ENCODE measurements around the gene AKAP13. TPM values are rescaled to one million over a fixed set of nuclear protein-coding genes. Genes with fewer than 3 reads are reported as not detected.
A peak's percentile ranks its signal among the peaks of the same experiment; 100 is the strongest.
"Not testable (repeated sequence)": the region's sequence is repeated elsewhere in the genome, so short reads cannot be mapped to it uniquely, and the experiment has no call there.

The AKAP13 gene
- total RNA-seq, 3 donors from 2014 or later: 67.4 to 78.8 (median 77.0) TPM

- Mint-ChIP-seq H3K36me3 (ENCODE audit: insufficient read depth) (no peaks in the 10 kb centered on the region), H3K4me1 (ENCODE audit: low read depth) (peaks cover 76% of the 10 kb centered on the region), H3K4me3 (no peak overlapping the region), H3K27me3 (ENCODE audit: low read depth) (no peaks in the 10 kb centered on the region), H3K9me3 (no peaks in the 10 kb centered on the region)
- DNase-seq: no peak
- no peak for ATAC-seq
Measured at GRCh38 chr15:85422607-85423006, 42.2 kb downstream of the AKAP13 start.

DNA sequence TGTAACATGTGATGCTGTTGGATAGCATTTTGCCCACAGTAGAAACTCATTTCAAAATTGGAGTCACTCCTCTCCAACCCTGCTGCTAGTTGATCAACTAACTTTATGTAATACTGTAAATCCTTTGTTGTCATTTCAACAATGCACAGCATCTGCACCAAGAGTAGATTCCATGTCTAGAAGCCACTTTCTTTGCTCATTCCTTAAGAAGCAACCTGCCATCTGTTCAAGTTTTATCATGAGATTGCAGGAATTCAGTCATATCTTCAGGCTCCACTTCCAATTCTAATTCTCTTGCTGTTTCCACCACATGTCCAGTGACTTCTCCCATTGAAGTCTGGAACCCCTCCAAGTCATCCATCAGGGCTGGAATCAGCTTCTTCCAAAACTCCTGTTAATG is 42.9 kb downstream of the AKAP13 start:
- H3K4me3 Mint-ChIP-seq: no peak overlapping the region
- H3K9me3 Mint-ChIP-seq: no peaks in the 10 kb centered on the region
- no peaks in the 10 kb centered on the region for H3K36me3 Mint-ChIP-seq (ENCODE audit: insufficient read depth)
- peaks cover 80% of the 10 kb centered on the region for H3K4me1 Mint-ChIP-seq (ENCODE audit: low read depth)
- ATAC-seq (no peak), DNase-seq (no peak)
- no peaks in the 10 kb centered on the region for H3K27me3 Mint-ChIP-seq (ENCODE audit: low read depth)

GRCh38 chr15:85424154-85424553 is 43.8 kb downstream of the AKAP13 start:
- no peak for ATAC-seq
- H3K4me1 Mint-ChIP-seq (ENCODE audit: low read depth): peaks cover 80% of the 10 kb centered on the region
- no peak overlapping the region for H3K4me3 Mint-ChIP-seq
- no peaks in the 10 kb centered on the region for H3K27me3 Mint-ChIP-seq (ENCODE audit: low read depth)
- H3K36me3 Mint-ChIP-seq (ENCODE audit: insufficient read depth): no peaks in the 10 kb centered on the region
- DNase-seq: no peak
- H3K9me3 Mint-ChIP-seq: no peaks in the 10 kb centered on the region

DNA sequence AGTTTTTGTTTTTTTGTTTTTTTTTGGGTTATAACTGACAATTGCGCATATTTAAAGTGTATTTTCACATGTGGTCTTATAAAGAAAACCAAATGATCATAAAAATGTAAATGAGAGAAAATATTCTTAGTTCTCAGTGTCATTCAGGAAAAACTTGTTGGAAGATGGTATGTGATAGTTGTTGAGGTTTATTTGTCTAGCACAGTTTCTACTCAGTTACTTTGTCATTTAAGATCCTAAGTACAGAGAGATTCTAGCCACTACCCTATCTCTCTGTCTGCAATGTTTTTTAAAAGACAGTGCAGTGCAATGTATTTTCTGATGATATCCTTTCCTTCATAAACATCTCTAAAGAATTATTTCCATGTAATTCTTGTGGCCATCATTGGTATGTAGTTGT is 46.1 kb downstream of the AKAP13 start:
- Mint-ChIP-seq H3K27me3 (ENCODE audit: low read depth) (no peaks in the 10 kb centered on the region), H3K9me3 (no peaks in the 10 kb centered on the region), H3K4me1 (ENCODE audit: low read depth) (peaks cover 83% of the 10 kb centered on the region), H3K36me3 (ENCODE audit: insufficient read depth) (no peaks in the 10 kb centered on the region), H3K4me3 (no peak overlapping the region)
- ATAC-seq (no peak), DNase-seq (no peak)

- DNase-seq: no peak
- no peaks in the 10 kb centered on the region for H3K9me3 Mint-ChIP-seq
- no peaks in the 10 kb centered on the region for H3K36me3 Mint-ChIP-seq (ENCODE audit: insufficient read depth)
- no peak for ATAC-seq
- H3K4me3 Mint-ChIP-seq: no peak overlapping the region
- no peaks in the 10 kb centered on the region for H3K27me3 Mint-ChIP-seq (ENCODE audit: low read depth)
- peaks cover 81% of the 10 kb centered on the region for H3K4me1 Mint-ChIP-seq (ENCODE audit: low read depth)
Measured at GRCh38 chr15:85427286-85428028, 47.1 kb downstream of the AKAP13 start.

DNA sequence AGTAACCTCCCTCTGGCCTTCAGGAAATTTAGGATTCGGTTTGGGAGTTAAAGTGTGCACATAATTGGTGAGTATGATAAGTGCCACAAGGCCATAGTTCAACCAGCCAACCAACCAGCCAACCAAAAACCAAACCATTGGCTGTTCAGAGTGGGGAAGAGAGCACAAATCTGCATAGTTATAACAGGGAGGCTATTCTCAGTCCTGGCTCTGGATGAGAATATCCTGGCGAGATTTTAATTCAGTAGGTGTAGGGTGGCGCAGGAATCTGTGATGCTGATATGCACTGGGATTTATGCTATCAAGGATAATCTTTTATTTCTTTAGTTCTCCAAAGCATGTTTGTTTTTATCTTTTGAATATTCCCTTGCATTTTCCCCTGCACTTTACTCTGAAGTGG is 49.1 kb downstream of the AKAP13 start:
- no peaks in the 10 kb centered on the region for H3K36me3 Mint-ChIP-seq (ENCODE audit: insufficient read depth)
- H3K4me1 Mint-ChIP-seq (ENCODE audit: low read depth): peaks cover 71% of the 10 kb centered on the region
- DNase-seq (no peak), ATAC-seq (no peak)
- H3K27me3 Mint-ChIP-seq (ENCODE audit: low read depth): no peaks in the 10 kb centered on the region
- H3K4me3 Mint-ChIP-seq: no peak overlapping the region
- no peaks in the 10 kb centered on the region for H3K9me3 Mint-ChIP-seq

- no peaks in the 10 kb centered on the region for H3K36me3 Mint-ChIP-seq (ENCODE audit: insufficient read depth)
- DNase-seq (no peak), ATAC-seq (peak; percentile 99)
- no peaks in the 10 kb centered on the region for H3K9me3 Mint-ChIP-seq
- H3K4me1 Mint-ChIP-seq (ENCODE audit: low read depth): peaks cover 63% of the 10 kb centered on the region
- H3K4me3 Mint-ChIP-seq: no peak overlapping the region
- H3K27me3 Mint-ChIP-seq (ENCODE audit: low read depth): no peaks in the 10 kb centered on the region
Measured at GRCh38 chr15:85430406-85431204, 50.2 kb downstream of the AKAP13 start.

DNA sequence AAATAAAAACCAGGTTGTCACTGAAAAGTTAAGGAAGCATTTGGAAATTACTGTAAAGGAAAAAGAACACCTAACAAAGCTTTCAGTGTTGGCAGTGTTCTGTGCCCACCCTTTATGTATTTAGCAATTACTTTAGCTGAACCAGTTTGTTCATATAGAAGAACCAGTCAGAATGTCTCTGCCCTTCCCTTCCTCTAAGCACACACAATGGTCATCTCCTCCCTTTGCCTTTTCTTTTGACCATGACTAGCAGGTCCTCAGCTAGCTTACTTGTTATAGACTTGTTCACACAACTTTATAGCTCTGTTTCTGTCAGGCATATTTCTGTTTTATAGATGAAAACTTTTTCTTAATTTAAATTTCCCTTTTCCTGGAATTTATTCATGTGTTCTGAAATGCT is 59.6 kb downstream of the AKAP13 start:
- Mint-ChIP-seq H3K9me3 (no peaks in the 10 kb centered on the region), H3K4me3 (no peak overlapping the region), H3K27me3 (ENCODE audit: low read depth) (no peaks in the 10 kb centered on the region)

GRCh38 chr15:85440451-85440850 is 60.0 kb downstream of the AKAP13 start:
- Mint-ChIP-seq H3K27me3 (ENCODE audit: low read depth) (no peaks in the 10 kb centered on the region), H3K4me1 (ENCODE audit: low read depth) (peaks cover 49% of the 10 kb centered on the region), H3K36me3 (ENCODE audit: insufficient read depth) (no peaks in the 10 kb centered on the region), H3K9me3 (no peaks in the 10 kb centered on the region), H3K4me3 (no peak overlapping the region)
- ATAC-seq (peak; percentile 59 to 60), DNase-seq (no peak)

More for the DNA sequence above, 59.6 kb downstream of the AKAP13 start:
- H3K4me1 Mint-ChIP-seq (ENCODE audit: low read depth): peaks cover 45% of the 10 kb centered on the region
- H3K36me3 Mint-ChIP-seq (ENCODE audit: insufficient read depth): no peaks in the 10 kb centered on the region
- DNase-seq (no peak), ATAC-seq (no peak)

- H3K9me3 Mint-ChIP-seq: not testable (repeated sequence)
- peaks cover 55% of the 10 kb centered on the region for H3K4me1 Mint-ChIP-seq (ENCODE audit: low read depth)
Measured at GRCh38 chr15:85441854-85442253, 61.5 kb downstream of the AKAP13 start.

GRCh38 chr15:85443046-85443445 is 62.6 kb downstream of the AKAP13 start:
- H3K4me3 Mint-ChIP-seq: peak overlapping the region; percentile 60
- H3K4me1 Mint-ChIP-seq (ENCODE audit: low read depth): peaks cover 60% of the 10 kb centered on the region
- peaks cover 11% of the 10 kb centered on the region for H3K9me3 Mint-ChIP-seq
- ATAC-seq (peak in 1 of 2 donors; percentile 20), DNase-seq (no peak)
- peaks cover 9% of the 10 kb centered on the region for H3K36me3 Mint-ChIP-seq (ENCODE audit: insufficient read depth)
- H3K27me3 Mint-ChIP-seq (ENCODE audit: low read depth): no peaks in the 10 kb centered on the region

More at GRCh38 chr15:85441854-85442253, 61.5 kb downstream of the AKAP13 start:
- H3K27me3 Mint-ChIP-seq (ENCODE audit: low read depth); ATAC-seq; DNase-seq; H3K4me3 Mint-ChIP-seq; H3K36me3 Mint-ChIP-seq (ENCODE audit: insufficient read depth): not testable (repeated sequence)

GRCh38 chr15:85443593-85444087 is 63.2 kb downstream of the AKAP13 start:
- ATAC-seq: peak; percentile 84 to 89

GRCh38 chr15:85444122-85444745 is 63.8 kb downstream of the AKAP13 start:
- Mint-ChIP-seq H3K36me3 (ENCODE audit: insufficient read depth) (peaks cover 9% of the 10 kb centered on the region), H3K27me3 (ENCODE audit: low read depth) (no peaks in the 10 kb centered on the region), H3K4me3 (no peak overlapping the region), H3K9me3 (peaks cover 13% of the 10 kb centered on the region), H3K4me1 (ENCODE audit: low read depth) (peaks cover 65% of the 10 kb centered on the region)
- no peak for ATAC-seq
- no peak for DNase-seq

More at GRCh38 chr15:85443593-85444087, 63.2 kb downstream of the AKAP13 start:
- H3K27me3 Mint-ChIP-seq (ENCODE audit: low read depth): no peaks in the 10 kb centered on the region
- peaks cover 9% of the 10 kb centered on the region for H3K36me3 Mint-ChIP-seq (ENCODE audit: insufficient read depth)
- peak overlapping the region; percentile 6 for H3K4me3 Mint-ChIP-seq
- no peak for DNase-seq
- H3K9me3 Mint-ChIP-seq: peaks cover 11% of the 10 kb centered on the region
- peaks cover 63% of the 10 kb centered on the region for H3K4me1 Mint-ChIP-seq (ENCODE audit: low read depth)

DNA sequence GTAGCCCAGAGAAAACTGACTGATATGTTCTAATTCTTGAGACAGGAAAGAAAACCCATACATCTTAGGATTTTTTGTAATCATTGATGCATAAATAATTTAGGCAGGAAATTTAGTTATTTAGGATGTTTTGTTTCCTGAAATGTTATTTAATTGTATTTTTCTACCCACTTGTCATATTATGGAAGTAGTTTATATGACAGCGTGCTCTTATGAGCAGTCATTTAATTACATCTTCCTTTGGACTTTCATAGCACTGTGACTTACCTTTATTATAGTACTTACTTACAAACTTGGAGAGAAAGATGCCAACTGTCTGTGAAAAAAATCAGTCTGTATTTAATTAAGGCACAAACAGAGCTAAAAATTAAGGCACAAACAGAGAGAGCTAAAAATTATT is 65.0 kb downstream of the AKAP13 start:
- ATAC-seq: no peak
- no peak for DNase-seq
- Mint-ChIP-seq H3K9me3 (peaks cover 22% of the 10 kb centered on the region), H3K4me3 (no peak overlapping the region), H3K27me3 (ENCODE audit: low read depth) (no peaks in the 10 kb centered on the region), H3K36me3 (ENCODE audit: insufficient read depth) (peaks cover 13% of the 10 kb centered on the region), H3K4me1 (ENCODE audit: low read depth) (peaks cover 66% of the 10 kb centered on the region)

Data from activated T-cell treated with anti-CD3 and anti-CD28 coated beads, Interleukin-2, amount 50 U/mL, for 4 hours (primary cell).